CD4-positive, alpha-beta T cell treated with Interleukin-17A for 1 hour (primary cell): ENCODE results near the gene CD48.
A peak's percentile ranks its signal among the peaks of the same experiment; 100 is the strongest.

Experiments
- DNase-seq: peaks from one replicate; pipeline ENCODE4 v3.0.0-alpha.2; 2020

Gene CD48

GRCh38 chr1:160651433-160652064 lies 60.1 kb downstream of the CD48 start:
- no peak for DNase-seq

GRCh38 chr1:160647329-160647720 lies 64.3 kb downstream of the CD48 start:
- DNase-seq = no peak

- DNase-seq = peak; percentile 63
Observed at GRCh38 chr1:160646711-160647328, 64.8 kb downstream of the CD48 start, which contains the start of gene SLAMF1. TSS of gene SLAMF1 (minus strand) at chr1:160647044. CDS start at chr1:160646945, 99 bp downstream.

GRCh38 chr1:160646180-160646579 lies 65.4 kb downstream of the CD48 start:
- DNase-seq = no peak

GRCh38 chr1:160645386-160646130 lies 66.1 kb downstream of the CD48 start:
- DNase-seq = no peak

- no peak for DNase-seq
Observed at GRCh38 chr1:160644399-160644798, 67.2 kb downstream of the CD48 start.

- no peak for DNase-seq
Observed at GRCh38 chr1:160643138-160643537, 68.5 kb downstream of the CD48 start.

GRCh38 chr1:160642281-160642644 lies 69.4 kb downstream of the CD48 start:
- DNase-seq = no peak

GRCh38 chr1:160641323-160642280 lies 70.0 kb downstream of the CD48 start:
- DNase-seq = peak; percentile 51

GRCh38 chr1:160640359-160641123 lies 71.1 kb downstream of the CD48 start:
- peak; percentile 66 for DNase-seq

GRCh38 chr1:160639652-160640051 lies 72.0 kb downstream of the CD48 start:
- no peak for DNase-seq

GRCh38 chr1:160638926-160639325 lies 72.7 kb downstream of the CD48 start:
- DNase-seq = no peak

- DNase-seq = no peak
Observed at GRCh38 chr1:160638540-160638857, 73.1 kb downstream of the CD48 start.

- DNase-seq = peak; percentile 87
Observed at GRCh38 chr1:160637821-160638539, 73.6 kb downstream of the CD48 start.

- DNase-seq = no peak
Observed at GRCh38 chr1:160637065-160637464, 74.6 kb downstream of the CD48 start.

GRCh38 chr1:160636547-160636946 lies 75.1 kb downstream of the CD48 start:
- no peak for DNase-seq

- no peak for DNase-seq
Observed at GRCh38 chr1:160636076-160636475, 75.5 kb downstream of the CD48 start.

GRCh38 chr1:160634543-160635491 lies 76.8 kb downstream of the CD48 start:
- DNase-seq = no peak

GRCh38 chr1:160633330-160633903 lies 78.2 kb downstream of the CD48 start:
- DNase-seq = no peak
